ENCODE measurements around the gene SLC37A1.
"Not testable (repeated sequence)": the region's sequence is repeated elsewhere in the genome, so short reads cannot be mapped to it uniquely, and the experiment has no call there.

The SLC37A1 gene

DNA sequence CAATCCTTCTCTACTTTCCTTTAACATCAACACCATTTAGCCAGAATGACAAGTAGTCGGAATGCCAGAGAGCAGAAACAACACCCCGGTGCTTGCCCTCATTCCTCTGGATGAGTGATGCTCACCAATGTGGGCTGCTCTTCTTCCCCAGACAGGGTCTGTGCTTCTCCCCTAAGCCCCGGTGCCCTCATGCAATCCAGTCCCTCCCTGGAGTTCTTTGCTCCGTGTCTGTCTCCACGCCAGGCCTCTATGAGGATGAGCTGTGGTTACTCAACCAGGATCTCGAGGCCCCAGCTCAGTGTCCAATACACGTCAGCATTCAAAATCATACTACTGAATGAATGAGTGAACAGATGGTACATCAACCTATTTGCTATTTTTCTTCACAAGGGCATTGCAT is 110.0 kb downstream of the SLC37A1 start:
- no peak for DNase-seq

DNA sequence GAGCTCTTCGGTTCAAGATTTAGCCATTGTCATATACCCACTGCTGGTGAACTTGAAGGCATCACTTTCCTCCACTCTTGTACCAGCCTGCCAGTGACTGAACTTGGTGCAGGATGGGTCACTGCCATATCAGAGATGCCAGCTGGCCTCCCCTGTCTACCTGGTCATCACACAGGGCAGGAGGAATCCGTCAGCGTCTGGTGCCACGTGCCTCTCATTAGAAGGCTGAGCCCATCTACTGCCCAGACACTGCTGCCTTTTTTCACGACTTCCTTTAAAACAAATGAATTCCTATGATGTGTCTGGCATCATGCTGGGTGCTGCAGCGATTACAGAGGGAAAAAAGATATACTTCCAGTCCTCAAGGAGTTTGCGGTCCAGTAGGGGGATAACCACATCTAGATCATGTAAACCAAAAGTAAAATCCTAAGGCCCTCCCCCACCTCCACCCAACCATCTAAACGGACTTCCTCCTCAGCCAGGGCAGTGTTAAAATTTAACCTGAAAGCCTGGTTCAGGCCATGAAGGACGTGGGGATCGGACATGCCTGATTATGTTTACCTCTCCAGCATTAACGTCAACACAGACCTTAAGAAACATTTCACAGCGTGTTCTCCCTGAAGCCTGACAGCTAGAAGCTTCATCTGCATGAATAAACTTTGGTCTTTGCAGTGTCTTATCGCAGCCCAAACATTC is 110.6 kb downstream of the SLC37A1 start:
- DNase-seq: no peak

DNA sequence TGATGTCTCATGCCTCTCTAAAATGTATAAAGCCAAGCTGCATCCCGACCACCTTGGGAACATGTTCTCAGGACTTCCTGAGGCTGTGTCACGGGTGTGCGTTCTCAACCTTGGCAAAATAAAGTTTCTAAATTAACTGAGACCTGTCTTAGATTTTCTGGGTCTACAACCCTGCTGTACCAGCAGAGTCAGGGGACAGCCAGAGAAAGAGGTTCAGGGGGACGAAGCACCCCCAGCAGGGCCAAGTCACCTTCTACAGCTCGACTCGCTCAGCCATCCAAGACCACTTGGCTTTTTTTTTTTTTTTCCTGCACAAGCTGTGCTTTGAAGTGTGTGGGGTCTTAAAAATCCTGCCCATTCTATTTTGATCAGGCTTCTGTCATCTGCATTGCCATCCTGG is 111.3 kb downstream of the SLC37A1 start:
- no peak for DNase-seq

DNA sequence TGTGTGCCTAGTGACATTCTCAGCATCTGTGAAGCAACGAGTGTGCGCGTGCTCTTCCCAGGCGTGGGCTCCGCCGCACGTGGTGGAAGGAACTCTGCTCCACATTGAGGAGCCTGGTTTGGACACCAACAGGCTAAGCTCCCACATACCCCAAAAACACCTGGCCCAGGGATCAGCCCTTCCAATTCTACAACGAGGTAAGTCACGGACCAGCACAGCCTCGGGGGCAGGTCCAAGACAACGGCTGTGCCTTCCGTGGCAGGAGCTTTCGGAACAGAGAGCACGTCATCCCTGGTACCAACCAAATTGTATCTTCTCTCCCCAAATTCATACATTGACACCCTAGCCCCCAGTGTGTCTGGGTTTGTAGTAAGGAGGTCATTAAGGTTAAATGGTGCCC is 112.5 kb downstream of the SLC37A1 start:
- DNase-seq: no peak

DNA sequence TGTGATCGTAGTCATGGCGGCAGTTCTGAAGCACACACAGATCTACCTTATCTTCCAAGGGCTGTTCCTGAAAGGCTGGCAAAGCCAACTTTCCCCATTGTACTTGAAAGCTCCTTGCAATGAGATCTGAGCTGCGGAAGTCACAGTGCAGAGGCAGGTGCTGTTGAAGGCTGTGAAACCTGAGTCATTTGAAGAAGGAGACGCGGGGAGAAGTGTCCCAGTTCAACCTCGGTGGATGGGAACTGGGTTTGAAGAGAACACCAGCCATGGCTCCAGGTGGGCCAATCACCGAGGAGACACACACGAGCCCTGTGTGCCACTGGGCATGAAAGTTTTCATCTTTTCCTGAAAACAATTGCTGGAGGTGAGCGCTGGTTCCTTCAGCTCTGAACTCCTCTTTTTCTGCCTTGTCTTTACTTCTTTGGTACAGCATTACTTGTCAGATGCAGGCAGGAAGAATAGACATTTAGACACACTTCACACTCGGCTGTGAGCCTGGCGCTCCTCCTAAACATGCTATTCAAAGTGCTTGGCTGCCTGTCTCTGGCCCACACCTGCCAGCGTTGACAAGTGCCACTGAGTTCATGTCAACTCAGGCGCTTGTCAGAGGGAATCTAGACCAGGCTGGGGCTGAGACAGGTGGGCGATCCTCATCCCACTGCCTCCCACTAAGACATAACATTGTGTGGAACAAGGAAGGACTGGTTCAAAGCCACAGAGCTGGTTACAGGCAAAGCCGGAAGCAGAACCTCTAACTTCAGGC is 114.1 kb downstream of the SLC37A1 start:
- DNase-seq: no peak

DNA sequence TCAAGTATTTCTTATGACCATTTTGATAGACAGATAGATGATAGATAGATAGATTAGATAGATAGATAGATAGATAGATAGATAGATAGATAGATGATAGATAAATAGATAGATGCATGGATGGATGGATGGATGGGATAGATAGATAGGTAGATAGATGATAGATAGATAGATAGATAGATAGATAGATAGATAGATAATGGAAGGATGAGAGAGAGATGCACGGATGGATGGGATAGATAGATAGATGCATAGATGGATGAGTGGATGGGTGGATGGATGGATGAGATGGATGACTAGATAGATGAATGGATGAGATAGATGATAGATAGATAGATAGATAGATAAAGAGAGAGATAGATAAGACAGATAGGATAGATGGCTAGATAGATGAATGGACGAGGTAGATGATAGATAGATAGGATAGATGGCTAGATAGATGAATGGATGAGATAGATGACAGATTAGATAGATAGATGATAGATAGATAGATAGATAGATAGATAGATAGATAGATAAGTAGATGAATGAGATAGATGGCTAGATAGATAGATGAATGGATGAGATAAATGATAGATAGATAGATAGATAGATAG is 114.9 kb downstream of the SLC37A1 start:
- not testable (repeated sequence) for DNase-seq

DNA sequence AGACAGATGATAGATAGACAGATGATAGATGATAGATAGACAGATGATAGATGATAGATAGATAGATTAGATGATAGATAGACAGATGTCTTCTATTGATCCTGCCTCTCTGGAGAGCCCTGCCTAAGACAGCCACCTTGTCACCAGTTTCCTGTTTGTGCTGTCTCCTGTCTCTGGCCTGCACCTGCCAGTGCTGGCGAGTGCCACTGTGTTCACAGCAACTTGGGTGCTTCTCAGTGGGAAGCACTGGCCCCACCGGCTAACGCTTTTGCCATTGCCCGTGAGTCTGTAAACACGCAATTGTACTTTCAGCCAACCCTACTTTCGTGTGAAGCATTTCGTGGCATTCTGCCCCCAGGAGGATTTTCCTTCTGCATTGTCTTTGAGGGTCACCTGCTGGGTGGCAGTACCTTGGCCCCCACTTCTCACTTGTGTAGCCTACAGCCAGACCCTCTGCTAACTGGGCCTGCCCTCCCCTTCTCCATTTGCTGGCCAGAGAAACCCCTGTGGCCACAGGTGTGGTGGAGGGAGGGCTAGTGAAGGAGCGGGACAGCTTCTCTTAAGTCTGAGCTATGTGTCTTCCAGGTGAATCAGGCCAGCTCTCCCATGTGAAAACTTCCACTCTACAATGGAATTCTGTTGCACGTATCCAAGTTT is 116.4 kb downstream of the SLC37A1 start:
- no peak for DNase-seq

DNA sequence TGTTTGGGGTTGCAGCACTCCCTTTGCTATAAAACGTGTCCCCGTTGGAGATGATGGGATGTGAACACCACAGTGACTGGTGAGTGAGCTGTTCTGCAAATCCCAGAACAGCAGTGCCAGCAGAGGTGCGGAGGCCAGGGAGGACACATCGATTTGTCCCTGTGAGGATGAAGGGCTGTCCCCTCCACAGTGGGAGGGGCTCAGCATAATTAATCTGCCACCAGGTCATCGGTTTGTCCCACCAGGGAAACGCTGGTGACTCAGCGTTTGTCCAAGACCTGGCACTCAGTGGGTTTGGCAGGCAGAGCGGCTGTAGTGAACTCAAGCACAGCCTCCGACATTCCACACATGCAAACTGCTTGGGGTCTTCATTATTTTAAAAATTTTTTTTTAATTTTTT is 117.0 kb downstream of the SLC37A1 start:
- DNase-seq: no peak
